HCEC 1CT (cell line): ENCODE data around the gene TSC22D4.
"Not testable (repeated sequence)": the region's sequence is repeated elsewhere in the genome, so short reads cannot be mapped to it uniquely, and the experiment has no call there.

Source experiments
- DNase-seq: peaks from one replicate; pipeline ENCODE4 v3.0.0-alpha.2; 2017

TSC22D4 gene

DNA sequence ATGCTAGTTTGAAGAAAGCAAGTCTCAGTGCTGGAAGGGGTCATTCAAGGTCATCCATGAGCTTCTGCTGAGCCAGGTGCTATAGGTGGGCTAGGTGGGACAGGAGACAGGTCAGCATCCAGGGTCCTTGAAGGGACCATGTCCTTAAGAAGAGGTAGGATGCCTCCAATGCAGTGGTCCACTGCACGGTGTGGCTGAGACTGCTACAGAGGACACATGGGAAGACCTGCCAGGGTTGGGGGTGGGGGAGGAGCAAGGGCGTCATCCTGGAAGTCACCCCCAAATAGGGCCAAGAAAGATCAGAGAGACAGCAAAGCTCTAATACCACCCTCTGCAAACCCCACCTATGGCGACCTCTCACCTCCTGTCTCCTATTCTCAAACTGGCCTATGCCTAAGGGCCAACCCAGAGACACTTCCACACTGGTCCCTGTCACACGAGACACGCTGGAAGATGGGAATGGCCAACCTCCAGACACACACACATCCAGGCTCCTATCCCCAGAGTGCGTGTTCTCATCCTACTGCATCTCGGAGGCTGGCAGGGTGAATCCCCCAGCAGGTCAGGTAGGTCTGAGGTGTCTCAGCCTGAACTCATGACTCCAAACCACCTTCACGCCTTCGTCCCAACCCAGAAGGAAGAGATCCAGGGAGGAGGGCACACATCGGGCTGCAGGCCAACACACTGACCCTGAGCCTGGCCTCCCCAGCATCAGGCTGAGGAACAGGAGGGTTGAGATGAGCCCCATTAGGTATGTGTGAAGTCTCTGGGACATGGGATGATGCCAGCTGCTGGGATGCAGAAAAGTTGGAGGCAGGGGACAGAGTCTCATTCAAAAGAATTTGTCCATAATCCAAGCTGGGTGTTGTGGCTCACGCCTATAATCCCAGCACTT lies 37.1 kb downstream of the TSC22D4 start:
- DNase-seq: no peak

DNA sequence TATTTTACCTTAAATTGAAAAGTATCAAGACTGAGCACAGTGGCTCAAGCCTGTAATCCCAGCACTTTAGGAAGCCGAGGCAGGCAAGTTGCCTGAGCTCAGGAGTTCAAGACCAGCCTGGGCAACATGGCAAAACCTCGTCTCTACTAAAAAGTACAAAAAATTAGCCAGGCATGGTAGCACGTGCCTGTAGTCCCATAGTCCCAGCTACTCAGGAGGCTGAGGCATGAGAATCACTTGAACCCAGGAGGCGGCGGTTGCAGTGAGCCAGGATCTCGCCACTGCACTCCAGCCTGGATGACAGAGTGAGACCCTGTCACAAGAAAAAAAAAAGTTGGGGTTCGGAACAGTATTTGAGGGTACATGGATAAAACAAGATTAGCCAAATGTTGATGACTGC lies 39.8 kb downstream of the TSC22D4 start:
- DNase-seq: not testable (repeated sequence)

DNA sequence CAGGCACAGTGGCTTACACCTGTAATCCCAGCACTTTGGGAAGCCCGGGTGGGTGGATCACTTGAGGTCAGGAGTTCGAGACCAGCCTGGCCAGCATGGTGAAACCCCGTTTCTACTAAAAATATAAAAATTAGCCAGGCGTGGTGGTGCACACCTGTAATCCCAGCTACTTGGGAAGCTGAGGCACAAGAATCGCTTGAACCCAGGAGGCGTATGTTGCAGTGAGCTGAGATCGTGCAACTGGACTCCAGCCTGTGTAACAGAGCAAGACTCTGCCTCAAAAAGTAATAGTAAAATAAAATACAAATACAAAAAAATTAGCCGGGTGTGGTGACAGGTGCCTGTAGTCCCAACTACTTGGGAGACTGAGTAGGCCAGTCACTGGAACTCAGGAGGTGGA lies 40.3 kb downstream of the TSC22D4 start:
- DNase-seq: not testable (repeated sequence)

- no peak for DNase-seq
These were observed 40.8 kb downstream of the TSC22D4 start for GRCh38 chr7:100438172-100438571.

DNA sequence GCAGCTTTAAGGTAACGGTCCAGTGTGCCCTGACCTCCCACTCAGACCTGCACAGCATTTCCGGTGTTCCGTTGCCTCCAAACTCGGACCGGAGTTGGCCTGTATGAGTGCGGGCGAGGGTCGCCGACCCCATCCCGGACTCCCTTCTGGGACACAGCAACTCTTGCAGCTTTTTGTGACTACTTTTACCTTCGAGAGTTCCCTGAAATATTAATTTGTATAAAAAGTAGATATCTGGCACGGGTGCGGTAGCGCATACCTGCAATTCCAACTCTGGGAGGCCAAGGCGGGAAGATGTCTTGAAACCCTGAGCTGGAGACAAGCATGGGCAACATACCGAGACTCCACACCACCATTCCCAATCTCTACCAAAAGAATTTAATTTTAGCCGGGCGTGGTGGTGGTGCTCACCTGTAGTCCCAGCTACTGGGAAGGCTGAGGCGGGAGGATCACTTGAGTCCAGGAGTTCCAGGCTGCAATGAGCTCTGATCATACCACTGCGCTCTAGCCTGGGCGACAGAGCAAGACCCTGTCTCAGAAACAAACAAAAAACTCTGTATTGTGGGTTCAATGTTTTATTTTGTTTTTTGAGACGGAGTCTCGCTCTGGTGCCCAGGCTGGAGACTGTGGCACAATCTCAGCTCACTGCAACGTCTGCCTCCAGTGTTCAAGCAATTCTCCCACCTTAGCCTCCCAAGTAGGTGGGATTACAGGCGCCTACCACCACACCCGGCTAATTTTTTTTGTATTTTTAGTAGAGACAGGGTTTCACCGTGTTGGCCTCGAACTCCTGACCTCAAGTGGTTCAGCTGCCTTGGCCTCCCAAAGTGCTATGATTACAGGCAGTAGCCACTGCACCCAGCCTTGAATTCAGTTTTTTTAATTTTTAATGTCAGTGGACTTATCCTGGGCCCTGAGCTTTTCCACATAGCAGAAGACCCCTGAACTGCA lies 41.6 kb downstream of the TSC22D4 start:
- DNase-seq: no peak

- DNase-seq: peak; percentile 18
These were observed 43.4 kb downstream of the TSC22D4 start for GRCh38 chr7:100435401-100436304.

DNA sequence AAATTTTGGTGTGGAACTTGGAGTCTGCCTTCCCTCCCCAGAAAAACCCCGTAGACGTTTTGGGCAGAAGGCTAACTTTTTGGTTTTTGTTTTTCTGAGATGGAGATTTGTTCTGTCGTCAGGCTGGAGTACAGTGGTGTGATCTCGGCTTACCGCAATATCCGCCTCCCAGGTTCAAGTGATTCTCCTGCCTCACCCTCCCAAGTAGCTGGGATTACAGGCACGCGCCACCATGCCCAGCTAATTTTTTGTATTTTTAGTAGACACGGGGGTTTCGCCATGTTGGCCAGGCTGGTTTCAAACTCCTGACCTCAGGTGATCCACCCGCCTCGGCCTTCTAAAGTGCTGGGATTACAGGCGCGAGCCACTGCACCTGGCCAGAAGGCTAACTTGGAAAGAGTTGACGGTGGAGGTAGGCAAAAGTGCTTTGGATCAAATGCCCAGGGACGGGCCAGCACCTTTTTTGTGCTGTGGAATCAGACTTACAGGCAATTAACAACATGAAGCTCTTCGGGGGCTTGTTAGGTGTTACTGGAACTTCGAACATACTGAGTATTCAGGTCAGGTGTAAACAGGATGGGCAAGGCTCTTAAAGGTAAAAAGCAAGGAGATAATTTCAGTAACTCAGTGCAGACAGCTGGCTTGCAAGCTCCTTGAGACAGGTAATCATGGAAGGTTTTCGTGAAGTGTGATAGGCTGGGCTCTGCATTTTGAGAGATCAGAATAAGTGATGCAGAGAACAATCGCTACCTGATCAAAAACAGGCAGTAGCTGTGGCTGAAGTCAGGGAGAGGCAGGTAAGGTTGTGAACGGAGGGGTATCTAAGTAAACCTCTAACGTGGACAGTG lies 44.5 kb downstream of the TSC22D4 start:
- DNase-seq: no peak

- DNase-seq: no peak
These were observed 45.3 kb downstream of the TSC22D4 start for GRCh38 chr7:100433592-100434296.

GRCh38 chr7:100433276-100433591 lies 45.8 kb downstream of the TSC22D4 start:
- no peak for DNase-seq

- DNase-seq: no peak
These were observed 46.3 kb downstream of the TSC22D4 start for GRCh38 chr7:100432621-100433275.

DNA sequence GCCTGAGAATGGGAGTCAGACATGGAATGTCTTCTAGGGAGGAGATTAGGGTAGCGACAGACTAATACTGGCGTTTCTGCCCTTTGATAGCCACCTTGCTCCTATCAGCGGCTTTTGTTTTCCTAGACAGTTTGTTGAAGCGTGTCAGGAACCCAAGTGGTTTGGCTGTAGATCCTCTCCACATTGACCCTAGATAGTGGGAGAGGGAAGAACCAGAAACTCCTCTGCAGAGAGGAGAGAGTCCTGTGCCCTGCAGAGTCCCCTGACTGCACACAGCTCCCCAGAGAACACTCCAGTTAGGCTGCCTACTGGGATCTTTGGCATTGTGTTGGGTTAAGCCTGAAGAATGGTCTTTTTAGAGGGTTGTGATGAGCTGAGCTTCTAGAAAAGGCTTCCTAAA lies 47.0 kb downstream of the TSC22D4 start:
- DNase-seq: no peak

- DNase-seq: no peak
These were observed 47.7 kb downstream of the TSC22D4 start for GRCh38 chr7:100431286-100431735.

DNA sequence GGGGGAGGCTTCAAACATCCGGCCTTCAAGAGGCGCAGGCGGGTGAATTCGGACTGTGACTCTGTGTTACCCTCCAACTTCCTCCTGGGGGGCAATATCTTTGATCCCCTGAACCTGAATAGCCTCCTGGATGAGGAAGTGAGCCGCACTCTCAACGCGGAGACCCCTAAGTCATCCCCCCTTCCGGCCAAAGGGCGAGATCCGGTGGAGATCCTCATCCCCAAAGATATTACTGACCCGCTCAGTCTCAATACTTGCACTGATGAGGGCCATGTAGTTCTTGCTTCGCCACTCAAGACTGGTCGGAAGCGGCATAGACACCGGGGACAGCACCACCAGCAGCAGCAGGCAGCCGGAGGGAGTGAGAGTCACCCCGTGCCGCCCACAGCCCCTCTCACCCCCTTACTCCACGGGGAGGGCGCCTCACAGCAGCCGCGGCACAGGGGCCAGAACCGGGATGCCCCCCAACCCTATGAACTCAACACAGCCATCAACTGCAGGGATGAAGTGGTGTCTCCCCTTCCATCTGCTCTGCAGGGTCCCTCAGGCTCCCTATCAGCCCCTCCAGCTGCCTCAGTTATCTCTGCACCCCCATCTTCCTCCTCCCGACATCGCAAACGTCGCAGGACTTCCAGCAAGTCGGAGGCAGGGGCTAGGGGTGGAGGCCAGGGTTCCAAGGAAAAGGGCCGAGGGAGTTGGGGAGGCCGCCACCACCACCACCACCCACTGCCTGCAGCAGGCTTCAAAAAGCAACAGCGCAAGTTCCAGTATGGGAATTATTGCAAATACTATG lies 48.3 kb downstream of the TSC22D4 start:
- no peak for DNase-seq

GRCh38 chr7:100429637-100430492 lies 49.1 kb downstream of the TSC22D4 start, which contains the start of gene MEPCE:
MEPCE (plus strand) TSS chr7:100429831; CDS start chr7:100430019, 188 bp downstream.
- peak; percentile 95 for DNase-seq

- peak; percentile 100 for DNase-seq
These were observed 49.9 kb downstream of the TSC22D4 start for GRCh38 chr7:100428967-100429636.

- DNase-seq: peak; percentile 96
These were observed 50.6 kb downstream of the TSC22D4 start, which contains the start of gene ZCWPW1 for GRCh38 chr7:100428199-100428966. ZCWPW1 (minus strand) TSS chr7:100428703; CDS start chr7:100420649, 8,054 bp downstream.

GRCh38 chr7:100427762-100428198 lies 51.2 kb downstream of the TSC22D4 start:
- DNase-seq: no peak
